Measurements from ENCODE around the gene B4GALNT4.
"Not testable (repeated sequence)": the region's sequence is repeated elsewhere in the genome, so short reads cannot be mapped to it uniquely, and the experiment has no call there.

Gene B4GALNT4

GRCh38 chr11:336659-337198, 32.6 kb upstream of the B4GALNT4 start:
- DNase-seq, result no peak

GRCh38 chr11:337711-338110, 31.6 kb upstream of the B4GALNT4 start:
- DNase-seq, result no peak

- no peak for DNase-seq
These were observed 29.3 kb upstream of the B4GALNT4 start for GRCh38 chr11:339963-340362.

GRCh38 chr11:340539-341512, 28.5 kb upstream of the B4GALNT4 start:
- DNase-seq, result no peak

GRCh38 chr11:342328-342727, 27.0 kb upstream of the B4GALNT4 start:
- DNase-seq, result no peak

GRCh38 chr11:344836-345578, 24.3 kb upstream of the B4GALNT4 start:
- no peak for DNase-seq

GRCh38 chr11:346529-346928, 22.8 kb upstream of the B4GALNT4 start:
- DNase-seq, result no peak

GRCh38 chr11:349270-349954, 19.9 kb upstream of the B4GALNT4 start:
- DNase-seq, result not testable (repeated sequence)

- DNase-seq, result not testable (repeated sequence)
These were observed 19.1 kb upstream of the B4GALNT4 start for GRCh38 chr11:350033-350722.

GRCh38 chr11:350723-351255, 18.5 kb upstream of the B4GALNT4 start:
- DNase-seq, result no peak

- DNase-seq, result no peak
These were observed 17.9 kb upstream of the B4GALNT4 start for GRCh38 chr11:351411-351810.

GRCh38 chr11:352456-353031, 16.8 kb upstream of the B4GALNT4 start:
- DNase-seq, result no peak

- no peak for DNase-seq
These were observed 16.0 kb upstream of the B4GALNT4 start for GRCh38 chr11:353179-353873.

- DNase-seq, result peak; percentile 86
These were observed 13.5 kb upstream of the B4GALNT4 start for GRCh38 chr11:355581-356458.

- no peak for DNase-seq
These were observed 12.7 kb upstream of the B4GALNT4 start for GRCh38 chr11:356610-357009.

- DNase-seq, result no peak
These were observed 11.7 kb upstream of the B4GALNT4 start for GRCh38 chr11:357582-357981.

- DNase-seq, result no peak
These were observed 11.0 kb upstream of the B4GALNT4 start for GRCh38 chr11:358129-358800.

GRCh38 chr11:359181-359714, 10.1 kb upstream of the B4GALNT4 start:
- DNase-seq, result no peak

Data from NCI-H2227 treated with DMSO at 0.1 percent for 48 hours (cell line).